HEK293T (cell line): Measurements from ENCODE around the gene TAF11.
"Not testable (repeated sequence)": the region's sequence is repeated elsewhere in the genome, so short reads cannot be mapped to it uniquely, and the experiment has no call there.

Experiments
- CTCF ChIA-PET: fragments of 350-600 bp; formaldehyde crosslinking; extraction: SDS; loops from one replicate; lab custom pipeline; 2021; ENCODE audit warnings: antibody characterized with exemption, inconsistent platforms; lab: Yijun Ruan, JAX
- POLR2A ChIA-PET: fragments of 350-600 bp; formaldehyde crosslinking; extraction: SDS; loops from one replicate; lab custom pipeline; 2020; ENCODE audit warnings: antibody characterized with exemption, inconsistent platforms; lab: Yijun Ruan, JAX
- DNase-seq: peaks from one replicate; pipeline ENCODE4 v3.0.0; 2012; ENCODE audit warnings: mixed read lengths; ENCODE audit errors: extremely low spot score
- ARNT ChIP-seq: fragments of 450-650 bp; IDR thresholded peaks from 2 replicates; pipeline ENCODE4 v1.6.1; 2017; ENCODE audit warnings: mild to moderate bottlenecking
- BHLHE40 ChIP-seq: fragments of 450-650 bp; IDR thresholded peaks from 2 replicates; pipeline ENCODE4 v1.6.1; 2016; ENCODE audit warnings: mild to moderate bottlenecking, moderate library complexity, borderline replicate concordance
- CTBP1 ChIP-seq: fragments of 450-650 bp; IDR thresholded peaks from 2 replicates; pipeline ENCODE4 v1.6.1; 2016; ENCODE audit warnings: borderline replicate concordance
- ELF4 ChIP-seq: fragments of 450-650 bp; IDR thresholded peaks from 2 replicates; pipeline ENCODE4 v1.6.1; 2017; ENCODE audit warnings: antibody characterized with exemption
- FOXA1 ChIP-seq: fragments of 450-650 bp; IDR thresholded peaks from 2 replicates; pipeline ENCODE4 v1.6.1; 2016; ENCODE audit warnings: mild to moderate bottlenecking
- FOXK2 ChIP-seq: fragments of 450-650 bp; IDR thresholded peaks from 2 replicates; pipeline ENCODE4 v1.6.1; 2016; ENCODE audit warnings: mild to moderate bottlenecking
- FOXM1 ChIP-seq: fragments of 450-650 bp; IDR thresholded peaks from 2 replicates; pipeline ENCODE4 v1.6.1; 2017; ENCODE audit warnings: mild to moderate bottlenecking, borderline replicate concordance
- HDGF ChIP-seq: fragments of 450-650 bp; IDR thresholded peaks from 2 replicates; pipeline ENCODE4 v1.6.1; 2017; ENCODE audit warnings: antibody characterized with exemption, borderline replicate concordance
- L3MBTL2 ChIP-seq: fragments of 450-650 bp; conservative IDR thresholded peaks from 2 replicates; pipeline ENCODE4 v1.6.1; 2016; ENCODE audit warnings: mild to moderate bottlenecking
- LEF1 ChIP-seq: fragments of 450-650 bp; IDR thresholded peaks from 2 replicates; pipeline ENCODE4 v1.6.1; 2017; ENCODE audit warnings: mild to moderate bottlenecking, borderline replicate concordance
- NFRKB ChIP-seq: fragments of 450-650 bp; IDR thresholded peaks from 2 replicates; pipeline ENCODE4 v1.6.1; 2016; ENCODE audit warnings: mild to moderate bottlenecking, moderate library complexity
- PKNOX1 ChIP-seq: fragments of 450-650 bp; IDR thresholded peaks from 2 replicates; pipeline ENCODE4 v1.6.1; 2016
- SP1 ChIP-seq: fragments of 450-650 bp; IDR thresholded peaks from 2 replicates; pipeline ENCODE4 v1.6.1; 2017
- SUZ12 ChIP-seq: fragments of 450-650 bp; IDR thresholded peaks from 2 replicates; pipeline ENCODE4 v1.6.1; 2016; ENCODE audit warnings: mild to moderate bottlenecking
- TARDBP ChIP-seq: fragments of 450-650 bp; IDR thresholded peaks from 2 replicates; pipeline ENCODE4 v1.6.1; 2016
- ZNF384 ChIP-seq: fragments of 450-650 bp; IDR thresholded peaks from 2 replicates; pipeline ENCODE4 v1.6.1; 2016

TAF11 gene

GRCh38 chr6:34887753-34888513 is at the start of gene TAF11:
TAF11 (minus strand) TSS chr6:34888042; CDS start chr6:34887957, 85 bp downstream.
- TF ChIP-seq L3MBTL2: 0 out of 2 replicates have a peak, but pooled peaks have one; percentile 15
- TF ChIP-seq PKNOX1: no peak
- TF ChIP-seq FOXA1: no peak
- TF ChIP-seq ELF4: peak; percentile 72
- no peak for TF ChIP-seq HDGF
- TF ChIP-seq SUZ12: no peak
- TF ChIP-seq FOXM1: no peak
- ChIA-PET POLR2A (interaction anchor here (0.6 to 2.7 kb wide), 37 partner anchors 9 to 426 kb away, joined by 3 to 25 read pairs (median 4); partner anchors contain the start of genes BLTP3A, SNRPC and ZNF76), CTCF (interaction anchor here (0.6 to 0.7 kb wide), 2 partner anchors 15 to 204 kb away, joined by 3 to 4 read pairs; no protein-coding TSS in a partner anchor)
- peak; percentile 87 for DNase-seq

GRCh38 chr6:34934516-34934915 is 46.7 kb upstream of the TAF11 start:
- ChIA-PET POLR2A (no interaction called here), CTCF (no interaction called here)

GRCh38 chr6:34932202-34932601 is 44.4 kb upstream of the TAF11 start:
- CTCF ChIA-PET, POLR2A ChIA-PET, DNase-seq: not testable (repeated sequence)

More at GRCh38 chr6:34934516-34934915, 46.7 kb upstream of the TAF11 start:
- TF ChIP-seq LEF1 (no peak), PKNOX1 (no peak)
- DNase-seq: no peak

GRCh38 chr6:34930221-34930620 is 42.4 kb upstream of the TAF11 start:
- POLR2A ChIA-PET: no interaction called here

GRCh38 chr6:34929241-34929978 is 41.6 kb upstream of the TAF11 start:
- CTCF ChIA-PET: no interaction called here
- POLR2A ChIA-PET: no interaction called here
- DNase-seq: no peak
- TF ChIP-seq ZNF384: no peak
- no peak for TF ChIP-seq L3MBTL2
- no peak for TF ChIP-seq CTBP1
- no peak for TF ChIP-seq ARNT
- no peak for TF ChIP-seq NFRKB
- no peak for TF ChIP-seq FOXM1
- TF ChIP-seq PKNOX1: no peak
- TF ChIP-seq FOXK2: no peak
- no peak for TF ChIP-seq BHLHE40
- no peak for TF ChIP-seq SP1
- TF ChIP-seq HDGF: no peak
- no peak for TF ChIP-seq LEF1
- TF ChIP-seq TARDBP: no peak

More at GRCh38 chr6:34930221-34930620, 42.4 kb upstream of the TAF11 start:
- CTCF ChIA-PET: no interaction called here
- TF ChIP-seq BHLHE40: no peak
- no peak for TF ChIP-seq FOXK2
- TF ChIP-seq HDGF: no peak
- TF ChIP-seq CTBP1: no peak
- no peak for TF ChIP-seq FOXM1
- TF ChIP-seq ZNF384: no peak
- TF ChIP-seq PKNOX1: no peak
- no peak for TF ChIP-seq NFRKB
- no peak for TF ChIP-seq SUZ12
- no peak for TF ChIP-seq FOXA1
- no peak for DNase-seq

- no peak for TF ChIP-seq ARNT
- no peak for TF ChIP-seq HDGF
- no peak for TF ChIP-seq BHLHE40
- no peak for TF ChIP-seq SUZ12
- TF ChIP-seq PKNOX1: no peak
- no peak for TF ChIP-seq CTBP1
- TF ChIP-seq LEF1: no peak
- TF ChIP-seq FOXK2: no peak
- no peak for TF ChIP-seq NFRKB
- DNase-seq: no peak
- POLR2A ChIA-PET: interaction anchor here (1.2 kb wide), 1 partner anchor 20 kb away, joined by 3 read pairs; no protein-coding TSS in a partner anchor
- CTCF ChIA-PET: no interaction called here
Measured at GRCh38 chr6:34928695-34929094, 40.9 kb upstream of the TAF11 start.
